Measurements from ENCODE around the gene BTF3. TPM values are rescaled to one million over a fixed set of nuclear protein-coding genes. Genes with fewer than 3 reads are reported as not detected.
"Not testable (repeated sequence)": the region's sequence is repeated elsewhere in the genome, so short reads cannot be mapped to it uniquely, and the experiment has no call there.

The BTF3 gene
- total RNA-seq, 1 experiment from 2014 or later = 309 TPM

GRCh38 chr5:73493421-73493820 is 4.8 kb upstream of the BTF3 start:
- H3K36me3 ChIP-seq = peaks cover 2% of the 10 kb centered on the region
- peaks cover 10% of the 10 kb centered on the region for H3K4me1 ChIP-seq (replicated peaks)
- no peaks in the 10 kb centered on the region for H3K27me3 ChIP-seq (replicated peaks)
- H3K9me3 ChIP-seq (replicated peaks) = no peaks in the 10 kb centered on the region
- no peak overlapping the region for H3K27ac ChIP-seq
- no peak overlapping the region for H3K4me3 ChIP-seq
- no peak for DNase-seq (ENCODE audit: low read depth in 1 of 2, low spot score in 2 of 2)

- Histone ChIP-seq H3K4me1 (replicated peaks) (peaks cover 11% of the 10 kb centered on the region), H3K9me3 (replicated peaks) (no peaks in the 10 kb centered on the region), H3K36me3 (peaks cover 12% of the 10 kb centered on the region), H3K27ac (no peak overlapping the region), H3K4me3 (no peak overlapping the region), H3K27me3 (replicated peaks) (no peaks in the 10 kb centered on the region)
- DNase-seq (ENCODE audit: low read depth in 1 of 2, low spot score in 2 of 2) = no peak
Observed at GRCh38 chr5:73494721-73495120, 3.5 kb upstream of the BTF3 start.

DNA sequence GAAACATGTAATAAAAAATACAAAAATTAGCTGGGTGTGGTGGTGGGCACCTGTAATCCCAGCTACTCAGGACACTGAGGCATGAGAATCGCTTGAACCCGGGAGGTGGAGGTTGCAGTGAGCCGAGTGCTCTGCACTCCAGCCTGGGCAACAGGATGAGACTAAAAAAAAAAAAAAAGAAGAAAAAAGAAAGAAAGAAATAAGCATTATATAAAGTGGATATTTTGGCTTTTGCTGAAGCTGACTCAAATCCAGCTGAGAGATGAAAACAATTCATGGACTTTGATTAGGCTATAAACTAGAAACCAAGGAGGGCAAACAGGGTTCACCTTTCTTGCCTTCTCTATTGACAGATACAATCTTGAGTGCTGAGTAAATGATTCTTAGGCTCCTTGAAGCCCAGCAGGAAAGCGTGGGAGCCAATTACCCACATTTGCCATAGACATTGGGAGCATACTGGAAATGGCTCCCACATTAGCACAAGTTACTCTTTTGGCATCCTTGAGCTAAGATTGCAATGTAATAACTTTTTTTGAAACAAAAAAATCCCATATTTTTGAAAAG is 2.4 kb upstream of the BTF3 start:
- H3K4me1 ChIP-seq (replicated peaks) = peaks cover 19% of the 10 kb centered on the region
- H3K27ac ChIP-seq = no peak overlapping the region
- no peak overlapping the region for H3K4me3 ChIP-seq
- no peaks in the 10 kb centered on the region for H3K9me3 ChIP-seq (replicated peaks)
- no peaks in the 10 kb centered on the region for H3K27me3 ChIP-seq (replicated peaks)
- no peak for DNase-seq (ENCODE audit: low read depth in 1 of 2, low spot score in 2 of 2)
- peaks cover 23% of the 10 kb centered on the region for H3K36me3 ChIP-seq

- H3K9me3 ChIP-seq (replicated peaks) = no peaks in the 10 kb centered on the region
- peaks cover 35% of the 10 kb centered on the region for H3K36me3 ChIP-seq
- H3K27me3 ChIP-seq (replicated peaks) = no peaks in the 10 kb centered on the region
- peaks cover 19% of the 10 kb centered on the region for H3K4me1 ChIP-seq (replicated peaks)
- peak in 1 of 2 experiments; percentile 47 for DNase-seq (ENCODE audit: low read depth in 1 of 2, low spot score in 2 of 2)
- no peak overlapping the region for H3K27ac ChIP-seq
- no peak overlapping the region for H3K4me3 ChIP-seq
Observed at GRCh38 chr5:73496984-73497457, 1.2 kb upstream of the BTF3 start.

- H3K9me3 ChIP-seq (replicated peaks) = no peaks in the 10 kb centered on the region
- H3K36me3 ChIP-seq = peaks cover 40% of the 10 kb centered on the region
- H3K4me3 ChIP-seq = peak overlapping the region; percentile 81
- H3K27ac ChIP-seq = peak overlapping the region; percentile 90
- peaks cover 19% of the 10 kb centered on the region for H3K4me1 ChIP-seq (replicated peaks)
- DNase-seq (ENCODE audit: low read depth in 1 of 2, low spot score in 2 of 2) = peak in 1 of 2 experiments; percentile 10
- H3K27me3 ChIP-seq (replicated peaks) = no peaks in the 10 kb centered on the region
Observed at GRCh38 chr5:73497497-73498056, 665 bp upstream of the BTF3 start.

GRCh38 chr5:73499187-73499586 is 945 bp downstream of the BTF3 start:
- H3K27ac ChIP-seq = peak overlapping the region; percentile 90; the same call in 1 of the 2 replicates
- H3K27me3 ChIP-seq (replicated peaks) = no peaks in the 10 kb centered on the region
- H3K36me3 ChIP-seq = peaks cover 57% of the 10 kb centered on the region
- peak overlapping the region; percentile 81 for H3K4me3 ChIP-seq
- peaks cover 19% of the 10 kb centered on the region for H3K4me1 ChIP-seq (replicated peaks)
- DNase-seq (ENCODE audit: low read depth in 1 of 2, low spot score in 2 of 2) = peak in 1 of 2 experiments; percentile 10
- no peaks in the 10 kb centered on the region for H3K9me3 ChIP-seq (replicated peaks)

- no peaks in the 10 kb centered on the region for H3K9me3 ChIP-seq (replicated peaks)
- H3K27me3 ChIP-seq (replicated peaks) = no peaks in the 10 kb centered on the region
- peaks cover 19% of the 10 kb centered on the region for H3K4me1 ChIP-seq (replicated peaks)
- no peak overlapping the region for H3K27ac ChIP-seq
- H3K4me3 ChIP-seq = peak overlapping the region; percentile 81
- DNase-seq (ENCODE audit: low read depth in 1 of 2, low spot score in 2 of 2) = no peak
- peaks cover 62% of the 10 kb centered on the region for H3K36me3 ChIP-seq
Observed at GRCh38 chr5:73499756-73500155, 1.5 kb downstream of the BTF3 start.

GRCh38 chr5:73501406-73501805 is 3.2 kb downstream of the BTF3 start:
- no peak for DNase-seq (ENCODE audit: low read depth in 1 of 2, low spot score in 2 of 2)
- H3K4me3 ChIP-seq = no peak overlapping the region
- H3K4me1 ChIP-seq (replicated peaks) = peaks cover 19% of the 10 kb centered on the region
- H3K9me3 ChIP-seq (replicated peaks) = no peaks in the 10 kb centered on the region
- peaks cover 79% of the 10 kb centered on the region for H3K36me3 ChIP-seq
- no peak overlapping the region for H3K27ac ChIP-seq
- H3K27me3 ChIP-seq (replicated peaks) = no peaks in the 10 kb centered on the region

GRCh38 chr5:73506459-73506955 is 8.3 kb downstream of the BTF3 start:
- no peaks in the 10 kb centered on the region for H3K27me3 ChIP-seq (replicated peaks)
- peaks cover 61% of the 10 kb centered on the region for H3K36me3 ChIP-seq
- H3K9me3 ChIP-seq (replicated peaks) = no peaks in the 10 kb centered on the region
- DNase-seq (ENCODE audit: low read depth in 1 of 2, low spot score in 2 of 2) = no peak
- H3K4me1 ChIP-seq (replicated peaks) = no peaks in the 10 kb centered on the region
- no peak overlapping the region for H3K4me3 ChIP-seq
- no peak overlapping the region for H3K27ac ChIP-seq

DNA sequence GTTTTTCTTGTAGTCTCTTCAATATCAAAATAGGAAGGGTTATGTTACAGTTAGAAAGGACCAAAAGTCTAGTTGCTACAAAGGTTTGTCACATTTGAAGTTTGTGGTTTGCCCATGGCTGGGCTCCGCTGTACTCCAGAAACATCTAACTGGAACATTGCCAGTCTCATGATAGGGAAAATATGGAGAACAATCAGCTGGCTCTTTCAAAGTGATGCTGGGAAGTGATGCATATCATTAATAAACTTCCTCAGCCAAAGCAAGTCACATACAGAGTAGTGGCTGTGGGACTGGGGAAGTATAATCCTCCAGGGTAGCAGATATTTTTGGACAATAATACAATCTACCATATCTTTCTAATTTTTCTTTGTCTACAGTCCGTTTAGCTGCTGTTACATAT is 8.8 kb downstream of the BTF3 start:
- Histone ChIP-seq H3K4me1 (replicated peaks) (no peaks in the 10 kb centered on the region), H3K27me3 (replicated peaks) (no peaks in the 10 kb centered on the region), H3K9me3 (replicated peaks) (no peaks in the 10 kb centered on the region), H3K27ac (no peak overlapping the region), H3K36me3 (peaks cover 55% of the 10 kb centered on the region), H3K4me3 (no peak overlapping the region)
- no peak for DNase-seq (ENCODE audit: low read depth in 1 of 2, low spot score in 2 of 2)

- H3K36me3 ChIP-seq = peaks cover 40% of the 10 kb centered on the region
- not testable (repeated sequence) for H3K27ac ChIP-seq; H3K9me3 ChIP-seq (replicated peaks); H3K4me1 ChIP-seq (replicated peaks); H3K27me3 ChIP-seq (replicated peaks); DNase-seq (ENCODE audit: low read depth in 1 of 2, low spot score in 2 of 2); H3K4me3 ChIP-seq
Observed at GRCh38 chr5:73508521-73508920, 10.3 kb downstream of the BTF3 start.

GRCh38 chr5:73513996-73514395 is 15.8 kb downstream of the BTF3 start:
- Histone ChIP-seq H3K4me1 (replicated peaks) (no peaks in the 10 kb centered on the region; the same call in 1 of the 2 replicates), H3K4me3 (no peak overlapping the region)
- DNase-seq (ENCODE audit: low read depth in 1 of 2, low spot score in 2 of 2) = no peak

GRCh38 chr5:73514418-73514817 is 16.2 kb downstream of the BTF3 start:
- DNase-seq (ENCODE audit: low read depth in 1 of 2, low spot score in 2 of 2) = no peak
- no peak overlapping the region for H3K4me3 ChIP-seq
- no peaks in the 10 kb centered on the region for H3K27me3 ChIP-seq (replicated peaks)
- H3K27ac ChIP-seq = no peak overlapping the region
- no peaks in the 10 kb centered on the region for H3K36me3 ChIP-seq
- no peaks in the 10 kb centered on the region; the same call in 1 of the 2 replicates for H3K4me1 ChIP-seq (replicated peaks)
- H3K9me3 ChIP-seq (replicated peaks) = no peaks in the 10 kb centered on the region

More at GRCh38 chr5:73513996-73514395, 15.8 kb downstream of the BTF3 start:
- Histone ChIP-seq H3K27ac (no peak overlapping the region), H3K9me3 (replicated peaks) (no peaks in the 10 kb centered on the region), H3K27me3 (replicated peaks) (no peaks in the 10 kb centered on the region), H3K36me3 (no peaks in the 10 kb centered on the region)

GRCh38 chr5:73515232-73515631 is 17.0 kb downstream of the BTF3 start:
- Histone ChIP-seq H3K36me3 (no peaks in the 10 kb centered on the region), H3K4me3 (no peak overlapping the region), H3K27ac (no peak overlapping the region), H3K4me1 (replicated peaks) (no peaks in the 10 kb centered on the region; the same call in 1 of the 2 replicates), H3K27me3 (replicated peaks) (no peaks in the 10 kb centered on the region), H3K9me3 (replicated peaks) (no peaks in the 10 kb centered on the region)
- DNase-seq (ENCODE audit: low read depth in 1 of 2, low spot score in 2 of 2) = no peak
